H1 (cell line): ENCODE results near the gene HTR3C. TPM values are rescaled to one million over a fixed set of nuclear protein-coding genes. Genes with fewer than 3 reads are reported as not detected.

ENCODE experiments used
- CTCF ChIA-PET: fragments of 300-600 bp; sonication (Branson Sonifier 250); formaldehyde crosslinking; loops from one replicate; lab custom pipeline; 2021; ENCODE audit not compliant: partially characterized antibody; lab: Charles Lee
- POLR2A ChIA-PET: fragments of 300-600 bp; sonication (Branson Sonifier 250); formaldehyde crosslinking; loops from one replicate; lab custom pipeline; 2021; ENCODE audit warnings: inconsistent platforms; ENCODE audit not compliant: partially characterized antibody; lab: Charles Lee
- DNase-seq, 2 experiments: peaks; one replicate each; pipeline versions ENCODE4 v3.0.0 to v3.0.0-alpha.2; 2010 to 2022; ENCODE audit warnings: low spot score in 2 of 2, low read depth in 1 of 2, mixed read lengths in 1 of 2
- FAIRE-seq: peaks from 2 replicates; lab custom pipeline; 2011; peaks lifted over from hg19 to GRCh38; lab: Jason Lieb, UNC
- H2AFZ ChIP-seq: 2 replicates; pipeline ENCODE4 v1.8.1; 2012; ENCODE audit warnings: low read length, inconsistent platforms
- H2AK5ac ChIP-seq: 2 replicates; pipeline ENCODE4 v1.6.1; 2013; ENCODE audit warnings: low read depth, low read length
- H2BK120ac ChIP-seq: replicated peaks from 2 replicates; pipeline ENCODE3; 2013; ENCODE audit warnings: low read depth, low read length, inconsistent platforms
- H2BK12ac ChIP-seq: 2 replicates; pipeline ENCODE4 v1.6.1; 2013; ENCODE audit warnings: low read depth, low read length
- H2BK15ac ChIP-seq: 2 replicates; pipeline ENCODE4 v1.6.1; 2013; ENCODE audit warnings: low read length
- H2BK20ac ChIP-seq: 2 replicates; pipeline ENCODE4 v1.6.1; 2013; ENCODE audit warnings: low read length
- H2BK5ac ChIP-seq: 2 replicates; pipeline ENCODE4 v1.6.1; 2013; ENCODE audit warnings: low read depth, low read length
- H3K14ac ChIP-seq: 2 replicates; pipeline ENCODE4 v1.6.1; 2013; ENCODE audit warnings: inconsistent platforms; ENCODE audit not compliant: insufficient read length
- H3K18ac ChIP-seq: 2 replicates; pipeline ENCODE4 v1.6.1; 2013; ENCODE audit warnings: low read length; ENCODE audit errors: extremely low read depth
- H3K23ac ChIP-seq: 2 replicates; pipeline ENCODE4 v1.6.1; 2013; ENCODE audit warnings: inconsistent platforms; ENCODE audit not compliant: insufficient read length
- H3K23me2 ChIP-seq: 2 replicates; pipeline ENCODE4 v1.6.1; 2013; ENCODE audit warnings: low read depth, low read length
- H3K27ac ChIP-seq: 2 replicates; pipeline ENCODE4 v1.6.1; 2011; ENCODE audit warnings: low read depth, low read length, inconsistent platforms
- H3K27me3 ChIP-seq, 4 experiments: replicated peaks in 1 of 4; 1 replicate in 1 of 4; 2 replicates in 3 of 4; pipeline versions ENCODE4 v1.6.1 to v1.8.1; 2011 to 2013; ENCODE audit warnings: low read length in 3 of 4, mild to moderate bottlenecking in 3 of 4, inconsistent platforms in 2 of 4, mixed read lengths in 2 of 4, moderate library complexity in 1 of 4; ENCODE audit not compliant: control insufficient read depth in 3 of 4, insufficient read depth in 3 of 4; ENCODE audit errors: extremely low read depth in 1 of 4
- H3K36me3 ChIP-seq, 4 experiments: 2 replicates each; pipeline versions ENCODE4 v1.6.1 to v1.8.1; 2011 to 2013; ENCODE audit warnings: mild to moderate bottlenecking in 4 of 4, low read length in 3 of 4, moderate library complexity in 2 of 4, control low read depth in 1 of 4, inconsistent platforms in 1 of 4; ENCODE audit not compliant: insufficient read depth in 4 of 4, control insufficient read depth in 2 of 4
- H3K4ac ChIP-seq: replicated peaks from 2 replicates; pipeline ENCODE3; 2013; ENCODE audit warnings: low read length, low read depth, mixed read lengths, inconsistent platforms; ENCODE audit not compliant: insufficient read length
- H3K4me1 ChIP-seq, 4 experiments: replicated peaks in 1 of 4; 1 replicate in 1 of 4; 2 replicates in 3 of 4; pipeline versions ENCODE4 v1.6.1 to v1.8.1; 2011 to 2013; ENCODE audit warnings: low read length in 3 of 4, inconsistent platforms in 2 of 4, mixed read lengths in 1 of 4; ENCODE audit not compliant: insufficient read depth in 4 of 4, control insufficient read depth in 3 of 4
- H3K4me2 ChIP-seq, 2 experiments: 2 replicates each; pipeline versions ENCODE4 v1.6.1 to v1.8.1; 2011 to 2013; ENCODE audit warnings: low read depth in 2 of 2, low read length in 2 of 2, control low read depth in 1 of 2, inconsistent platforms in 1 of 2, mild to moderate bottlenecking in 1 of 2; ENCODE audit not compliant: insufficient read depth in 1 of 2
- H3K4me3 ChIP-seq, 4 experiments: fragments of 200-600, 300-600 bp in 1 of 4; sonication (generic), shearing (Covaris generic), sonication (Bioruptor Twin) in 1 of 4; 2 replicates each; pipeline versions ENCODE4 v1.5.1 to v1.8.1; 2011 to 2016; ENCODE audit warnings: low read length in 4 of 4, low read depth in 3 of 4, control low read depth in 2 of 4, inconsistent platforms in 2 of 4, mild to moderate bottlenecking in 2 of 4, mixed read lengths in 1 of 4, moderate library complexity in 1 of 4; ENCODE audit not compliant: insufficient read depth in 2 of 4; ENCODE audit errors: extremely low read depth in 1 of 4
- H3K56ac ChIP-seq: replicated peaks from 2 replicates; pipeline ENCODE3; 2013; ENCODE audit warnings: low read depth, mild to moderate bottlenecking, mixed read lengths, low read length, inconsistent platforms; ENCODE audit not compliant: insufficient read length
- H3K79me1 ChIP-seq: 2 replicates; pipeline ENCODE4 v1.6.1; 2013; ENCODE audit warnings: low read depth, low read length, control low read depth
- H3K79me2 ChIP-seq, 2 experiments: 2 replicates each; pipeline versions ENCODE4 v1.6.1 to v1.8.1; 2012 to 2013; ENCODE audit warnings: low read length in 2 of 2, mild to moderate bottlenecking in 2 of 2, inconsistent platforms in 1 of 2; ENCODE audit not compliant: insufficient read depth in 2 of 2, control insufficient read depth in 1 of 2
- H3K9ac ChIP-seq, 4 experiments: replicated peaks in 1 of 4; 1 replicate in 1 of 4; 2 replicates in 3 of 4; pipeline versions ENCODE4 v1.6.1 to v1.8.1; 2011 to 2013; ENCODE audit warnings: low read depth in 3 of 4, low read length in 3 of 4, control low read depth in 2 of 4, mild to moderate bottlenecking in 2 of 4, moderate library complexity in 2 of 4, inconsistent platforms in 1 of 4; ENCODE audit errors: extremely low read depth in 1 of 4
- H3K9me3 ChIP-seq, 2 experiments: 2 replicates each; pipeline versions ENCODE4 v1.6.1 to v1.8.1; 2012 to 2013; ENCODE audit warnings: mild to moderate bottlenecking in 2 of 2, moderate library complexity in 2 of 2, control low read depth in 1 of 2, inconsistent platforms in 1 of 2, low read depth in 1 of 2, low read length in 1 of 2, mixed read lengths in 1 of 2; ENCODE audit not compliant: insufficient read depth in 2 of 2
- H4K20me1 ChIP-seq, 2 experiments: replicated peaks in 1 of 2; 2 replicates each; pipeline versions ENCODE3 to v1.8.1; 2011 to 2013; ENCODE audit warnings: inconsistent platforms in 2 of 2, low read length in 2 of 2, mild to moderate bottlenecking in 1 of 2; ENCODE audit not compliant: insufficient read depth in 2 of 2, control insufficient read depth in 1 of 2
- H4K5ac ChIP-seq: 2 replicates; pipeline ENCODE4 v1.6.1; 2013; ENCODE audit warnings: low read length, low read depth, mixed read lengths, inconsistent platforms; ENCODE audit not compliant: insufficient read length
- H4K8ac ChIP-seq: 2 replicates; pipeline ENCODE4 v1.8.0; 2013; ENCODE audit warnings: mild to moderate bottlenecking, moderate library complexity, low read length, inconsistent platforms; ENCODE audit not compliant: insufficient read depth; ENCODE audit errors: extremely low read depth
- H4K91ac ChIP-seq: replicated peaks from 2 replicates; pipeline ENCODE3; 2013; ENCODE audit warnings: low read length, mixed read lengths, inconsistent platforms; ENCODE audit not compliant: insufficient read length
- ATF2 ChIP-seq: IDR thresholded peaks from 2 replicates; pipeline ENCODE4 v1.6.1; 2012; ENCODE audit warnings: low read length, inconsistent platforms
- BCL11A ChIP-seq, 2 experiments: IDR thresholded peaks; one replicate each; pipeline ENCODE4 v1.6.1; 2011; ENCODE audit warnings: low read depth in 2 of 2, low read length in 2 of 2, mild to moderate bottlenecking in 2 of 2
- CBX8 ChIP-seq: fragments of 300-800, 300-1000 bp; sonication (generic); IDR thresholded peaks from 2 replicates; pipeline ENCODE4 v1.7.1; 2016; ENCODE audit warnings: low read depth, low read length, borderline replicate concordance
- CTCF ChIP-seq, 3 experiments: IDR thresholded peaks; 1 replicate in 2 of 3; 2 replicates in 1 of 3; pipeline versions ENCODE4 v1.5.1 to v1.6.1; 2011; ENCODE audit warnings: low read length in 3 of 3, mild to moderate bottlenecking in 3 of 3, inconsistent platforms in 2 of 3, low read depth in 1 of 3, moderate library complexity in 1 of 3; ENCODE audit not compliant: insufficient read depth in 1 of 3; ENCODE audit errors: control extremely low read depth in 1 of 3
- POLR2A ChIP-seq, 2 experiments: IDR thresholded peaks; 1 replicate in 1 of 2; 2 replicates in 1 of 2; pipeline ENCODE4 v1.6.1; 2011; ENCODE audit warnings: low read depth in 2 of 2, low read length in 2 of 2, mild to moderate bottlenecking in 2 of 2; ENCODE audit errors: control extremely low read depth in 1 of 2
- RNF2 ChIP-seq: fragments of 200-900, 300-1000 bp; sonication (generic); IDR thresholded peaks from 2 replicates; pipeline ENCODE4 v1.7.1; 2016; ENCODE audit warnings: borderline replicate concordance, low read depth, mild to moderate bottlenecking, antibody characterized with exemption, low read length; ENCODE audit not compliant: poor library complexity, severe bottlenecking; ENCODE audit errors: missing control alignments
- SIRT6 ChIP-seq: IDR thresholded peaks from one replicate; pipeline ENCODE4 v1.7.1; 2012; ENCODE audit warnings: low read length, inconsistent platforms
- USF2 ChIP-seq: IDR thresholded peaks from 2 replicates; pipeline ENCODE4 v1.6.1; 2011; ENCODE audit warnings: low read length, improper control_type of control experiment
- WGBS, 2 experiments: shearing (Covaris generic) in 1 of 2; methylation state at CpG; one replicate each; pipeline versions ENCODE4 v1.1.6 to v1.1.7; 2013 to 2015; ENCODE audit warnings: low lambda C conversion rate in 2 of 2, mixed read lengths in 2 of 2, inconsistent platforms in 1 of 2, low coverage in 1 of 2, missing lambda C conversion rate in 1 of 2; ENCODE audit not compliant: insufficient replicate concordance in 2 of 2, insufficient coverage in 1 of 2, insufficient read length in 1 of 2; ENCODE audit errors: extremely low coverage in 1 of 2, missing lambda C conversion rate in 1 of 2; 5-methylcytosine and 5-hydroxymethylcytosine counted together
- polyA plus RNA-seq, 7 experiments: library from polyadenylated mRNA; depleted of rRNA in 3 of 7; stranded (reverse) in 5 of 7; unstranded in 2 of 7; fragments of >200 nt in 5 of 7; fragments of 200-250 nt in 2 of 7; gene quantifications; 1 replicate in 5 of 7; 2 replicates in 1 of 7; 4 replicates in 1 of 7; pipeline versions ENCODE4 v1.2.1 to v1.2.3, GENCODE V29; 2011 to 2013; ENCODE audit warnings: missing spikeins in 2 of 7, mixed read lengths in 2 of 7
- total RNA-seq: library from RNA; stranded (reverse); fragmentation: NEBNext Ultra II Directional; extraction: Animal tissue kit (Norgen Biotek cat#: 25700); gene quantifications from 2 replicates; pipeline ENCODE4 v1.2.1, GENCODE V29; 2021

Gene HTR3C
- total and polyA plus RNA-seq, 2 of the 8 experiments (the other 6 are each of a cell fraction or from before 2014, with no cell fraction given), result 0.03 TPM; not detected in 1

- no peak overlapping the region for H3K9ac ChIP-seq
- DNase-seq (no peak), FAIRE-seq (no peak)
- H2AFZ ChIP-seq, result peak overlapping the region; percentile 42; the same call in 1 of the 2 replicates
- CTCF ChIA-PET, result interaction anchor here (1.2 kb wide), 2 partner anchors 15 to 164 kb away, joined by 4 read pairs; no protein-coding TSS in a partner anchor
- no peaks in the 10 kb centered on the region for H3K79me2 ChIP-seq
- 85% methylated on average over 7 of the region's 7 CpGs; no CpG with 5 or more reads in 1 of the 2 experiments for WGBS, 2 experiments
- no peaks in the 10 kb centered on the region for H3K23me2 ChIP-seq
- H2BK15ac ChIP-seq, result no peak overlapping the region
- no peak overlapping the region for H3K4me2 ChIP-seq
- H4K20me1 ChIP-seq, result no peaks in the 10 kb centered on the region
- H3K4me3 ChIP-seq, result no peak overlapping the region
- no peak overlapping the region for H3K4ac ChIP-seq
- H2BK20ac ChIP-seq, result no peak overlapping the region
- 0 out of 7 replicates have a peak, but pooled peaks cover 0 to 2% (median 0%) of the 10 kb centered on the region in 4 experiments for H3K4me1 ChIP-seq
- no peak overlapping the region for H3K23ac ChIP-seq
- H4K8ac ChIP-seq, result no peak overlapping the region
- H3K36me3 ChIP-seq, result no peaks in the 10 kb centered on the region
- H2BK120ac ChIP-seq, result no peak overlapping the region
- H4K91ac ChIP-seq, result no peak overlapping the region
- H3K18ac ChIP-seq, result no peak overlapping the region
- H4K5ac ChIP-seq, result no peak overlapping the region
- no peak overlapping the region for H2BK5ac ChIP-seq
- no peak overlapping the region for H3K27ac ChIP-seq
- H3K27me3 ChIP-seq, result no peaks in the 10 kb centered on the region
- no peak overlapping the region for H2BK12ac ChIP-seq
- H2AK5ac ChIP-seq, result no peak overlapping the region
- POLR2A ChIA-PET, result no interaction called here
- H3K14ac ChIP-seq, result no peak overlapping the region
- H3K79me1 ChIP-seq, result no peaks in the 10 kb centered on the region
- no peaks in the 10 kb centered on the region for H3K9me3 ChIP-seq
- no peak overlapping the region for H3K56ac ChIP-seq
- no peak for TF ChIP-seq CBX8
- TF ChIP-seq SIRT6, result no peak
- no peak for TF ChIP-seq RNF2
- no peak for TF ChIP-seq BCL11A (IDR thresholded peaks at IDR 0.05; ENCODE audit: low read depth in 2 of 2, low read length in 2 of 2)
- TF ChIP-seq ATF2, result no peak
- no peak for TF ChIP-seq POLR2A (IDR thresholded peaks at IDR 0.05; ENCODE audit: control extremely low read depth in 1 of 2, low read depth in 2 of 2, low read length in 2 of 2)
- TF ChIP-seq USF2, result no peak
- no peak for TF ChIP-seq CTCF (IDR thresholded peaks at IDR 0.05; ENCODE audit: control extremely low read depth in 1 of 3, insufficient read depth in 1 of 3, low read depth in 1 of 3, low read length in 3 of 3)
These were observed 6.6 kb downstream of the HTR3C start for GRCh38 chr3:184059424-184059823.
